Keratinocyte (primary cell): ENCODE data around the gene MFF. TPM values are rescaled to one million over a fixed set of nuclear protein-coding genes. Genes with fewer than 3 reads are reported as not detected.

Experiments used
- DNase-seq: peaks from one replicate; pipeline ENCODE4 v3.0.0-alpha.2; 2011; ENCODE audit warnings: low read depth, missing footprints, low spot score
- FAIRE-seq: peaks from 2 replicates; lab custom pipeline; 2011; peaks lifted over from hg19 to GRCh38; lab: Jason Lieb, UNC
- H2AFZ ChIP-seq: 2 replicates; pipeline ENCODE4 v1.6.0; 2012; ENCODE audit warnings: low read length, control low read depth, inconsistent platforms; ENCODE audit not compliant: control insufficient read depth
- H3K27ac ChIP-seq: 2 replicates; pipeline ENCODE4 v1.5.1; 2011; ENCODE audit warnings: low read length; ENCODE audit not compliant: control insufficient read depth, insufficient read depth
- H3K27me3 ChIP-seq: 3 replicates; pipeline ENCODE4 v1.6.0; 2011; ENCODE audit warnings: low read length; ENCODE audit not compliant: control insufficient read depth, insufficient read depth; ENCODE audit errors: extremely low read depth
- H3K36me3 ChIP-seq, 2 experiments: 2 replicates in 1 of 2; 3 replicates in 1 of 2; pipeline ENCODE4 v1.5.1; 2011; ENCODE audit warnings: low read length in 2 of 2, mild to moderate bottlenecking in 1 of 2; ENCODE audit not compliant: control insufficient read depth in 2 of 2, insufficient read depth in 2 of 2; ENCODE audit errors: extremely low read depth in 1 of 2
- H3K4me1 ChIP-seq: 3 replicates; pipeline ENCODE4 v1.5.1; 2011; ENCODE audit warnings: low read length; ENCODE audit not compliant: control insufficient read depth, insufficient read depth; ENCODE audit errors: extremely low read depth
- H3K4me2 ChIP-seq: 3 replicates; pipeline ENCODE4 v1.6.0; 2011; ENCODE audit warnings: low read depth, low read length; ENCODE audit not compliant: control insufficient read depth, insufficient read depth; ENCODE audit errors: extremely low read depth
- H3K4me3 ChIP-seq, 3 experiments: fragments of 200-600 bp in 1 of 3; sonication (generic) in 1 of 3; 2 replicates in 2 of 3; 3 replicates in 1 of 3; pipeline ENCODE4 v1.5.1; 2011 to 2016; ENCODE audit warnings: low read length in 3 of 3, mild to moderate bottlenecking in 3 of 3, control low read depth in 2 of 3, inconsistent platforms in 1 of 3, low read depth in 1 of 3, mixed read lengths in 1 of 3, mixed run types in 1 of 3, moderate library complexity in 1 of 3; ENCODE audit not compliant: control insufficient read depth in 2 of 3, insufficient read depth in 2 of 3; ENCODE audit errors: extremely low read depth in 1 of 3
- H3K79me2 ChIP-seq: 2 replicates; pipeline ENCODE4 v1.6.0; 2012; ENCODE audit warnings: low read length; ENCODE audit not compliant: control insufficient read depth, insufficient read depth
- H3K9ac ChIP-seq: 3 replicates; pipeline ENCODE4 v1.6.0; 2011; ENCODE audit warnings: low read length; ENCODE audit not compliant: control insufficient read depth, insufficient read depth; ENCODE audit errors: extremely low read depth
- H3K9me1 ChIP-seq: 3 replicates; pipeline ENCODE4 v1.6.0; 2011; ENCODE audit warnings: low read length; ENCODE audit not compliant: control insufficient read depth, insufficient read depth; ENCODE audit errors: extremely low read depth
- H3K9me3 ChIP-seq: 2 replicates; pipeline ENCODE4 v1.5.1; 2012; ENCODE audit warnings: low read depth, low read length; ENCODE audit not compliant: control insufficient read depth
- H4K20me1 ChIP-seq: 3 replicates; pipeline ENCODE4 v1.6.0; 2011; ENCODE audit warnings: low read length; ENCODE audit not compliant: control insufficient read depth, insufficient read depth; ENCODE audit errors: extremely low read depth
- CTCF ChIP-seq, 3 experiments: IDR thresholded peaks in 1 of 3; conservative IDR thresholded peaks in 1 of 3; optimal IDR thresholded peaks in 1 of 3; 2 replicates in 2 of 3; 3 replicates in 1 of 3; pipeline versions ENCODE3 to v1.5.1; 2011; ENCODE audit warnings: low read length in 3 of 3, mild to moderate bottlenecking in 3 of 3, moderate library complexity in 2 of 3, control low read depth in 1 of 3, inconsistent platforms in 1 of 3; ENCODE audit not compliant: insufficient read depth in 2 of 3; ENCODE audit errors: extremely low read depth in 1 of 3
- EZH2 ChIP-seq: IDR thresholded peaks from one replicate; pipeline ENCODE4 v1.6.1; 2012; ENCODE audit warnings: inconsistent platforms, mild to moderate bottlenecking, low read length, moderate library complexity
- dilution Hi-C: fragments of 300-500 bp; cut with MboI; formaldehyde crosslinking; loops from one replicate; pipeline ENCODE4 v1.7.0; 2020; ENCODE audit warnings: low sequenced_read_pairs; ENCODE audit not compliant: extremely low pct_ligation_motif_present
- polyA plus RNA-seq, 5 experiments: library from polyadenylated mRNA; depleted of rRNA in 3 of 5; stranded (reverse) in 3 of 5; stranded (forward) in 1 of 5; unstranded in 1 of 5; fragments of >200 nt; gene quantifications; 1 replicate in 1 of 5; 2 replicates in 3 of 5; 3 replicates in 1 of 5; pipeline versions ENCODE4 v1.2.1 to v1.2.3, GENCODE V29; 2011 to 2012; ENCODE audit warnings: missing spikeins in 2 of 5, low read depth in 1 of 5, low replicate concordance in 1 of 5

MFF gene
- polyA plus RNA-seq, 1 donor (not counting 4 experiments of a cell fraction or from before 2014, with no cell fraction given), result 72.5 TPM

- dilution Hi-C loops, result no loop called here
- Histone ChIP-seq H3K9ac (no peak overlapping the region), H3K9me3 (no peaks in the 10 kb centered on the region), H4K20me1 (no peaks in the 10 kb centered on the region), H3K4me1 (no peaks in the 10 kb centered on the region), H3K4me3 (no peak overlapping the region), H3K36me3 (no peaks in the 10 kb centered on the region), H3K79me2 (no peaks in the 10 kb centered on the region), H3K27me3 (no peaks in the 10 kb centered on the region), H3K27ac (no peak overlapping the region), H3K9me1 (no peaks in the 10 kb centered on the region), H2AFZ (no peak overlapping the region), H3K4me2 (no peak overlapping the region)
- DNase-seq (no peak), FAIRE-seq (no peak)
- TF ChIP-seq CTCF (optimal IDR thresholded peaks at IDR 0.05 in 1 of 3, IDR thresholded peaks at IDR 0.05 in 1 of 3, conservative IDR thresholded peaks at IDR 0.05 in 1 of 3; ENCODE audit: extremely low read depth in 1 of 3, insufficient read depth in 2 of 3, low read length in 3 of 3) (no peak), EZH2 (no peak)
Measured at GRCh38 chr2:227292314-227292713, 32.7 kb upstream of the MFF start.

- no peak overlapping the region for H3K27ac ChIP-seq
- no peak for DNase-seq
- no peak overlapping the region for H3K9ac ChIP-seq
- H3K9me1 ChIP-seq, result no peaks in the 10 kb centered on the region
- H4K20me1 ChIP-seq, result no peaks in the 10 kb centered on the region
- H2AFZ ChIP-seq, result no peak overlapping the region
- no peak overlapping the region for H3K4me3 ChIP-seq
- H3K36me3 ChIP-seq, result no peaks in the 10 kb centered on the region
- dilution Hi-C loops, result no loop called here
- no peak for FAIRE-seq
- TF ChIP-seq CTCF (optimal IDR thresholded peaks at IDR 0.05 in 1 of 3, IDR thresholded peaks at IDR 0.05 in 1 of 3, conservative IDR thresholded peaks at IDR 0.05 in 1 of 3; ENCODE audit: extremely low read depth in 1 of 3, insufficient read depth in 2 of 3, low read length in 3 of 3) (no peak), EZH2 (no peak)
- H3K9me3 ChIP-seq, result no peaks in the 10 kb centered on the region
- H3K27me3 ChIP-seq, result no peaks in the 10 kb centered on the region
- H3K4me2 ChIP-seq, result no peak overlapping the region
- H3K4me1 ChIP-seq, result no peaks in the 10 kb centered on the region
- no peaks in the 10 kb centered on the region for H3K79me2 ChIP-seq
Measured at GRCh38 chr2:227293531-227293930, 31.5 kb upstream of the MFF start.
